D721Med (cell line): ENCODE data around the gene SNCA.

ENCODE experiments used
- DNase-seq: peaks from one replicate; pipeline ENCODE4 v3.0.0; 2011; ENCODE audit warnings: low spot score; ENCODE audit not compliant: insufficient read length
- FAIRE-seq: peaks from 2 replicates; lab custom pipeline; 2011; peaks lifted over from hg19 to GRCh38; lab: Jason Lieb, UNC
- TF ChIP-seq, protein P1 (sequence below): IDR thresholded peaks from 2 replicates; pipeline ENCODE4 v1.5.1; 2012; ENCODE audit warnings: mild to moderate bottlenecking, control low read depth; ENCODE audit not compliant: insufficient read depth; ENCODE audit errors: missing control alignments

Gene SNCA

DNA sequence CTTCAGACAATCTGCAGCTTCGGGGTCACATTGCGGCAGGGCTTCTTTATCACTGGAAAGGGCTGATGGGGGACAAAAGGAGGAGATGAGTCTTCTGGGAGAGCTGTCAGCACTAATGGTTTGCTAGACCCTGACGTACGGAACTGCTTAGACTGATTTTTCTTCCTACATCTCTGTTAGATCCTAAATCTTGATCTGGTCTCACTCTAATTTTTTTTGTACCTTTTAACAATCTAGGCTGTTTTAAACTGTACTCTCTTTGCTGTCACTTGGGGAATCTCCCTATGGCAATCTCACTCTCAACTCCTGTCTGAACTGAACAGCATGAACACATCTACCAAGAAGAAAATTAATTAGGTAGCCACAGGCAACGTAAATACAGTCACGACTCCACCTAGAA is 120.1 kb downstream of the SNCA start:
- TF ChIP-seq, protein P1, sequence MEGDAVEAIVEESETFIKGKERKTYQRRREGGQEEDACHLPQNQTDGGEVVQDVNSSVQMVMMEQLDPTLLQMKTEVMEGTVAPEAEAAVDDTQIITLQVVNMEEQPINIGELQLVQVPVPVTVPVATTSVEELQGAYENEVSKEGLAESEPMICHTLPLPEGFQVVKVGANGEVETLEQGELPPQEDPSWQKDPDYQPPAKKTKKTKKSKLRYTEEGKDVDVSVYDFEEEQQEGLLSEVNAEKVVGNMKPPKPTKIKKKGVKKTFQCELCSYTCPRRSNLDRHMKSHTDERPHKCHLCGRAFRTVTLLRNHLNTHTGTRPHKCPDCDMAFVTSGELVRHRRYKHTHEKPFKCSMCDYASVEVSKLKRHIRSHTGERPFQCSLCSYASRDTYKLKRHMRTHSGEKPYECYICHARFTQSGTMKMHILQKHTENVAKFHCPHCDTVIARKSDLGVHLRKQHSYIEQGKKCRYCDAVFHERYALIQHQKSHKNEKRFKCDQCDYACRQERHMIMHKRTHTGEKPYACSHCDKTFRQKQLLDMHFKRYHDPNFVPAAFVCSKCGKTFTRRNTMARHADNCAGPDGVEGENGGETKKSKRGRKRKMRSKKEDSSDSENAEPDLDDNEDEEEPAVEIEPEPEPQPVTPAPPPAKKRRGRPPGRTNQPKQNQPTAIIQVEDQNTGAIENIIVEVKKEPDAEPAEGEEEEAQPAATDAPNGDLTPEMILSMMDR = no peak
- DNase-seq = no peak
- no peak for FAIRE-seq

DNA sequence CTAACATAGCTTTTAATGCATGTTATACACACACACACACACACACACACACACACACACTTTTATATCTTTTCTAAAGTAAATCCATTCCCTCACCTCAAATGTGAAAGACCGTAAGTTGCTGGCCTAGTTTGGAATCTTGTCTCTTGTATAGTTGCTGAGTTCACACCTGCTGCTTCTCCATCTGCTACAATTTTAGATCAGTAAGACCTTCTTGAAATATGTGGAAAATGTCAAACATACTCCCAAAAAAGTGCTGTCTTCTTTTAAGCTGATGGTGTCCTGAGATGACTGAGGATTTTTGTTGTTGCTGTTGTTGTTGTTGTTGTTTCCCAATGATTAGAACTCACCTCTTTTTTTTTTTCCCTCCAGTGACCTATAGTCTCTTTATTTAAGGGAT is 121.3 kb downstream of the SNCA start:
- no peak for FAIRE-seq
- TF ChIP-seq, protein P1 = no peak

DNA sequence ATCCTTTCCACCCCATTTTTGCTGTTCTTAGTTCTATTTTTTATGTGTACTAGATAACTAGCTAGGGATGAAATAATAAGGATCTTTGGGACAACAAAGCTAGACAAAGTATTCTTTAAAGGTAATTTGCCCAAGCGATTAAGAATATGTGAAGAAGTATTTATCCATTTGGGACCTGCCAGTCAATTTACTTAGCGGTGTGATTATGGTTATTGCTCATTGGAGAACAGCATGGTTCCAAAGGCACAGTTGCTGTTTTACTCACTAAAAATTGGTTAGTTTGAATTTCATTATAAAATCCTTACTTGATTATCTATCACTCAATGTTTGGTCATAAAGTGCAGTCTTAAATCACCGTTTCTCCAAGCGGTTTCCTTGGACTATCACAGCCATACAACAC is 124.1 kb downstream of the SNCA start:
- DNase-seq (no peak), FAIRE-seq (no peak)
- TF ChIP-seq, protein P1 = no peak

More for the DNA sequence above, 121.3 kb downstream of the SNCA start:
- DNase-seq = no peak

DNA sequence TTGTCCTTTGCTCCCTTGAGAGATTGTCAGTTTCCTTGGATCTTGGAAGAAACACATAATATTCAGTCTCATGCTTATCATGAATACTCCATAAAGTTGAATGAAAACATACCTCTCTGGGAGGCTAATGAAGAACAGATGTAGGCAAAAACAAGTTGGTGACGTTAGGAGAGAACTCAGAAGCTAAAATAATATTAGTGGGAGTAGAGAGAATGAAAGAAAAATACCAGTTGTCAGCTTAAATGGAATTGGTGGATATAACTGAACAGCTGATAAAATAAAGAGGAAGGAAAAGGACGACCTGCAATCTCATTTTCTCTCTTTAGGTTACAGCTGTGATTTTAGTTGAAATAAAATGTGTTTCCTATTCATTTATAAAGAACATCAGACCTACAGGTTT is 124.8 kb downstream of the SNCA start:
- FAIRE-seq (peak; percentile 16), DNase-seq (no peak)
- TF ChIP-seq, protein P1 = no peak

DNA sequence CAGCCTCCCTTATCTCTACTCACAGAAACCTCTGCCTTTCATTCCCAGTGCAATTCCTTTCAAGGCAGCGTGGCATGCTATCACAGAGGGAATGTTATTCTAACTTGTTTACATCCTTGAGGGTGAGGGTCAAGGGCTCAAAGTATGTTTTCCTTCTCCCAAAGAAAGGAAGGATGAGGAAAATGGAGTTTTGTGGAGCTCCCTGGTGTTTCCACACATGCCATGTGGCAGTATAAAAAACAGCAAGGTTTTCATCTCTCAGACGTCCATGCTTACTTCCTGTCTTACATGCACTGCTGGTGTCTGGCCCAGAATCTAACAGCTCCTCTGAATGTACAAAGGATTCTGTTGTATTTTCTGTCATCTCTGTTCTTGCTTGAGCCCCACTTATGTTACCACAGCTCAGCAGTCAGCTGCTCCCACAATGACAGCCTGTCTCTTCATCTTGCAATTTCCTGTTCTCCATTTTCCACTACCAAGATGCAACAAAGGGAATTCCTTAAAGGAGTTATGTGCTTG is 128.0 kb downstream of the SNCA start:
- no peak for FAIRE-seq
- TF ChIP-seq, protein P1 = no peak

DNA sequence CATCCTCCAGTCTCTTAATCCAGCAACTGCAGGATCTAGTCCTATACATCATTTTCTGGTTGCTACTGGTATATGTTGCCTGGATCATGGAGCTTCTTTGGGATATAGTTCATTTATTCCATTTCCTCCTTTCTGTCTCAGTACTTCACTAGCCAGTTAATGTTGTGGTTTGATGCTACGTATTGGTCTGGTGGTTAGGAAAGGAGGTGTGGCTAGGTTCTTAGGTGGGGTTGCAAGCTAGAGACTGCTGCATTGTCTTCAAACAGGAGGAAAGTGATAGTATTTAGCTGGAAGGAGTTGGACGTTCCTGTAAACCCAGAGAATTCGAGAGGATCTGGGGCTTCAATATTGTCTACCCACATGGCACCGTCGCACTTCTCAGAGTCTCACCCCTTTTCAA is 129.5 kb downstream of the SNCA start:
- DNase-seq = no peak
- TF ChIP-seq, protein P1 = no peak
- FAIRE-seq = no peak

More for the DNA sequence above, 128.0 kb downstream of the SNCA start:
- DNase-seq = no peak

DNA sequence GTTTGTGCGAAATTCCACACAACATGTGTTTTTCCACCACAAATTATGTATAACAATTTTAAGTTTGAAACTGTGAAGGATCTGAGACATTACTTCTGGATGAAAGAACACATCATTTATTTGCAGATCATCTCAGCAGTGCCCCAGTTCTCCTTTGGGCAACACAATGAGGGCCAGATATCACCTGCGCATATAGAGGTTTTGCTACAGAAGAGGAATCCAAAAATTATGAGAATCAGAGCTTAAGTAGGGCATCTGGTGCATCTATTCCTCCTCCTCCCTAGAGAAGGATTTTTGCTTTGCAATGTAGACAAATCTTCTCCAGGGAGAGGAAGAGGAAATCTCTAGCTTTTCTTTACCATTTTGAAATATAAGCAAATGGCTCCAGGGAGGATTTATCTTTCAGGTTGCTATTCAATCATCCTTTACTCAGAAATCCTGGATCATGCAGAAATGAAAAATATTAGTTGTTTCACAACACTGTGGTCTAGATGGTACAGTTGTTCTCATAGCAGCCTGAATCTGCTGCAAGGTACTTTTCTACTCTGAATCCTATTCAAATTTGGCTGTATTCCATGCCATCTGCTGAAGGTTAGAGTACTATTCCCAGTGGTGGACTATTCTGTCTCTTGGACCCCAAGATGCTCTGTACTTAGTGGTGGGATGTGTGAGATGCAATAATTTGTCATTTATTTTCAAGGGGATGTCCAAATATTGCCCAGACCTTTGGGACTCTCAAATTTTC is 132.1 kb downstream of the SNCA start:
- TF ChIP-seq, protein P1 = no peak
- FAIRE-seq (no peak), DNase-seq (no peak)
